Mesangial cell (primary cell): ENCODE measurements around the gene CBY2. TPM values are rescaled to one million over a fixed set of nuclear protein-coding genes. Genes with fewer than 3 reads are reported as not detected.

Experiments
- total RNA-seq: library from RNA; depleted of rRNA; stranded (reverse); fragments of >200 nt; gene quantifications from 2 replicates; pipeline ENCODE4 v1.2.3, GENCODE V29; 2015

CBY2 gene
- total RNA-seq, result not detected in 2 replicates

DNA sequence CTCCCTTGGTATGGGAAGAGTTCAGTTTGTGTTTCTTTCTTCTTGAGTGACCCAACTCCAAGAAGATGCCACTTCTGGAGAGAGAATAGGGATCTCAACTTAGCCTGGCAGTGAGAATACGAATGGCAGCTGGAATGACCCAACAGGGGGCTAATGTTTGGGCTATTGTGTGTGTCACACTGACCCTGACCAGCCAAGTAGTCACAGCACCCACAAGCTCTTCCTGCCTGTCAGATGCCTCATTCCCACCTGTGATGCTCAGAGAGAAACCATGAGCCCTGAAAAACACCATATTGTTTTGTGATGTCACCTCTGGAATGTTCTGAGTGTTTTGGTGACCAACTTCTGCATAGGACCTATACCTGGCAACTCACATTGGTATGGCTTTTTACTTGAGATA, at the start of gene CBY2:
TSS of gene CBY2 (plus strand) at position 233 of the 400 bp plus-strand sequence. CDS start at position 304, 71 bp downstream.

Other genes with a start within 250 kb of the CBY2 start
- 11.6 and 20.3 TPM in 2 replicates for gene COG3, start 237.4 kb upstream of the CBY2 start, total RNA-seq
- gene ERICH6B, start 86.6 kb upstream of the CBY2 start, total RNA-seq, result not detected in 2 replicates
- 0.16 and 0.38 TPM in 2 replicates for gene SIAH3, start 149.4 kb downstream of the CBY2 start, total RNA-seq